Measurements from ENCODE around the gene CASP10. TPM values are rescaled to one million over a fixed set of nuclear protein-coding genes. Genes with fewer than 3 reads are reported as not detected.

The CASP10 gene
- total and polyA plus RNA-seq, 2 of the 13 experiments (the other 11 are each of a cell fraction or from before 2014, with no cell fraction given) = 22.2 to 23.8 TPM

GRCh38 chr2:201231781-201232466, 49.0 kb downstream of the CASP10 start (continued):
- TF ChIP-seq ZNF275 (CRISPR knock-in tag; IDR thresholded peaks at IDR 0.05; ENCODE audit: borderline replicate concordance) (0 out of 2 replicates have a peak, but pooled peaks have one; percentile 47), ZNF207 (IDR thresholded peaks at IDR 0.05; ENCODE audit: borderline replicate concordance) (no peak), ZNF609 (CRISPR knock-in tag; IDR thresholded peaks at IDR 0.05; ENCODE audit: borderline replicate concordance) (peak; percentile 67), ZNF747 (CRISPR knock-in tag; IDR thresholded peaks at IDR 0.05; ENCODE audit: borderline replicate concordance) (no peak; the same call in 1 of the 2 replicates), ZMYM3 (CRISPR knock-in tag; IDR thresholded peaks at IDR 0.05) (peak; percentile 68), CENPT (CRISPR knock-in tag; IDR thresholded peaks at IDR 0.05; ENCODE audit: low read depth) (no peak), SKI (IDR thresholded peaks at IDR 0.05; ENCODE audit: partially characterized antibody) (no peak), FOXP1 (IDR thresholded peaks at IDR 0.05) (no peak), FOXP1 (CRISPR knock-in tag; IDR thresholded peaks at IDR 0.05) (peak; percentile 28; the same call in 1 of the 2 replicates), RBFOX2 (IDR thresholded peaks at IDR 0.05; ENCODE audit: low read depth, low read length) (peak; percentile 66)
- TF ChIP-seq, protein P1, sequence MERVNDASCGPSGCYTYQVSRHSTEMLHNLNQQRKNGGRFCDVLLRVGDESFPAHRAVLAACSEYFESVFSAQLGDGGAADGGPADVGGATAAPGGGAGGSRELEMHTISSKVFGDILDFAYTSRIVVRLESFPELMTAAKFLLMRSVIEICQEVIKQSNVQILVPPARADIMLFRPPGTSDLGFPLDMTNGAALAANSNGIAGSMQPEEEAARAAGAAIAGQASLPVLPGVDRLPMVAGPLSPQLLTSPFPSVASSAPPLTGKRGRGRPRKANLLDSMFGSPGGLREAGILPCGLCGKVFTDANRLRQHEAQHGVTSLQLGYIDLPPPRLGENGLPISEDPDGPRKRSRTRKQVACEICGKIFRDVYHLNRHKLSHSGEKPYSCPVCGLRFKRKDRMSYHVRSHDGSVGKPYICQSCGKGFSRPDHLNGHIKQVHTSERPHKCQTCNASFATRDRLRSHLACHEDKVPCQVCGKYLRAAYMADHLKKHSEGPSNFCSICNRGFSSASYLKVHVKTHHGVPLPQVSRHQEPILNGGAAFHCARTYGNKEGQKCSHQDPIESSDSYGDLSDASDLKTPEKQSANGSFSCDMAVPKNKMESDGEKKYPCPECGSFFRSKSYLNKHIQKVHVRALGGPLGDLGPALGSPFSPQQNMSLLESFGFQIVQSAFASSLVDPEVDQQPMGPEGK (CRISPR knock-in tag; IDR thresholded peaks at IDR 0.05) = no peak
- TF ChIP-seq, protein P2, sequence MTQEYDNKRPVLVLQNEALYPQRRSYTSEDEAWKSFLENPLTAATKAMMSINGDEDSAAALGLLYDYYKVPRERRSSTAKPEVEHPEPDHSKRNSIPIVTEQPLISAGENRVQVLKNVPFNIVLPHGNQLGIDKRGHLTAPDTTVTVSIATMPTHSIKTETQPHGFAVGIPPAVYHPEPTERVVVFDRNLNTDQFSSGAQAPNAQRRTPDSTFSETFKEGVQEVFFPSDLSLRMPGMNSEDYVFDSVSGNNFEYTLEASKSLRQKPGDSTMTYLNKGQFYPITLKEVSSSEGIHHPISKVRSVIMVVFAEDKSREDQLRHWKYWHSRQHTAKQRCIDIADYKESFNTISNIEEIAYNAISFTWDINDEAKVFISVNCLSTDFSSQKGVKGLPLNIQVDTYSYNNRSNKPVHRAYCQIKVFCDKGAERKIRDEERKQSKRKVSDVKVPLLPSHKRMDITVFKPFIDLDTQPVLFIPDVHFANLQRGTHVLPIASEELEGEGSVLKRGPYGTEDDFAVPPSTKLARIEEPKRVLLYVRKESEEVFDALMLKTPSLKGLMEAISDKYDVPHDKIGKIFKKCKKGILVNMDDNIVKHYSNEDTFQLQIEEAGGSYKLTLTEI (CRISPR knock-in tag; conservative IDR thresholded peaks at IDR 0.05) = no peak
- TF ChIP-seq, protein P3, sequence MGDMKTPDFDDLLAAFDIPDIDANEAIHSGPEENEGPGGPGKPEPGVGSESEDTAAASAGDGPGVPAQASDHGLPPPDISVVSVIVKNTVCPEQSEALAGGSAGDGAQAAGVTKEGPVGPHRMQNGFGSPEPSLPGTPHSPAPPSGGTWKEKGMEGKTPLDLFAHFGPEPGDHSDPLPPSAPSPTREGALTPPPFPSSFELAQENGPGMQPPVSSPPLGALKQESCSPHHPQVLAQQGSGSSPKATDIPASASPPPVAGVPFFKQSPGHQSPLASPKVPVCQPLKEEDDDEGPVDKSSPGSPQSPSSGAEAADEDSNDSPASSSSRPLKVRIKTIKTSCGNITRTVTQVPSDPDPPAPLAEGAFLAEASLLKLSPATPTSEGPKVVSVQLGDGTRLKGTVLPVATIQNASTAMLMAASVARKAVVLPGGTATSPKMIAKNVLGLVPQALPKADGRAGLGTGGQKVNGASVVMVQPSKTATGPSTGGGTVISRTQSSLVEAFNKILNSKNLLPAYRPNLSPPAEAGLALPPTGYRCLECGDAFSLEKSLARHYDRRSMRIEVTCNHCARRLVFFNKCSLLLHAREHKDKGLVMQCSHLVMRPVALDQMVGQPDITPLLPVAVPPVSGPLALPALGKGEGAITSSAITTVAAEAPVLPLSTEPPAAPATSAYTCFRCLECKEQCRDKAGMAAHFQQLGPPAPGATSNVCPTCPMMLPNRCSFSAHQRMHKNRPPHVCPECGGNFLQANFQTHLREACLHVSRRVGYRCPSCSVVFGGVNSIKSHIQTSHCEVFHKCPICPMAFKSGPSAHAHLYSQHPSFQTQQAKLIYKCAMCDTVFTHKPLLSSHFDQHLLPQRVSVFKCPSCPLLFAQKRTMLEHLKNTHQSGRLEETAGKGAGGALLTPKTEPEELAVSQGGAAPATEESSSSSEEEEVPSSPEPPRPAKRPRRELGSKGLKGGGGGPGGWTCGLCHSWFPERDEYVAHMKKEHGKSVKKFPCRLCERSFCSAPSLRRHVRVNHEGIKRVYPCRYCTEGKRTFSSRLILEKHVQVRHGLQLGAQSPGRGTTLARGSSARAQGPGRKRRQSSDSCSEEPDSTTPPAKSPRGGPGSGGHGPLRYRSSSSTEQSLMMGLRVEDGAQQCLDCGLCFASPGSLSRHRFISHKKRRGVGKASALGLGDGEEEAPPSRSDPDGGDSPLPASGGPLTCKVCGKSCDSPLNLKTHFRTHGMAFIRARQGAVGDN (CRISPR knock-in tag; IDR thresholded peaks at IDR 0.05) = peak; percentile 93

Data from HepG2 (cell line).